DND-41 (cell line): ENCODE measurements around the gene MPV17L2.

Experiments used
- ATAC-seq: fragments of 200-7000 bp; cut with Tn5 transposase; 3 replicates; pipeline ENCODE4 v1.9.1; 2021; ENCODE audit warnings: low read depth; ENCODE audit not compliant: insufficient read depth
- DNase-seq: peaks from one replicate; pipeline ENCODE4 v3.0.0-alpha.2; 2020
- H2AFZ ChIP-seq: 2 replicates; pipeline ENCODE4 v1.6.0; 2012; ENCODE audit warnings: low read depth, low read length
- H3K27ac ChIP-seq: 2 replicates; pipeline ENCODE4 v1.5.1; 2012; ENCODE audit warnings: low read length, inconsistent platforms
- H3K27me3 ChIP-seq: fragments of 200-600 bp; sonication (generic); 2 replicates; pipeline ENCODE4 v1.6.0; 2012; ENCODE audit warnings: low read length, mild to moderate bottlenecking, inconsistent platforms; ENCODE audit not compliant: insufficient read depth, poor library complexity
- H3K36me3 ChIP-seq: 2 replicates; pipeline ENCODE4 v1.5.1; 2012; ENCODE audit warnings: low read length, inconsistent platforms; ENCODE audit not compliant: insufficient read depth
- H3K4me1 ChIP-seq: 2 replicates; pipeline ENCODE4 v1.5.1; 2012; ENCODE audit warnings: mild to moderate bottlenecking, low read length; ENCODE audit not compliant: insufficient read depth
- H3K4me2 ChIP-seq: 2 replicates; pipeline ENCODE4 v1.6.0; 2012; ENCODE audit warnings: mild to moderate bottlenecking, moderate library complexity, low read length, inconsistent platforms; ENCODE audit not compliant: insufficient read depth
- H3K4me3 ChIP-seq, 2 experiments: fragments of 200-600 bp in 1 of 2; shearing (Covaris generic) in 1 of 2; 2 replicates each; pipeline ENCODE4 v1.5.1; 2012 to 2016; ENCODE audit warnings: inconsistent platforms in 2 of 2, low read length in 2 of 2, mild to moderate bottlenecking in 2 of 2, low read depth in 1 of 2, moderate library complexity in 1 of 2
- H3K79me2 ChIP-seq: 2 replicates; pipeline ENCODE4 v1.6.0; 2012; ENCODE audit warnings: low read length, inconsistent platforms; ENCODE audit not compliant: insufficient read depth
- H3K9ac ChIP-seq: 2 replicates; pipeline ENCODE4 v1.6.0; 2012; ENCODE audit warnings: low read depth, mild to moderate bottlenecking, inconsistent platforms, low read length, moderate library complexity
- H3K9me3 ChIP-seq: 2 replicates; pipeline ENCODE4 v1.5.1; 2012; ENCODE audit warnings: low read length, moderate library complexity, mild to moderate bottlenecking, inconsistent platforms; ENCODE audit not compliant: insufficient read depth, severe bottlenecking
- H4K20me1 ChIP-seq: 2 replicates; pipeline ENCODE4 v1.6.0; 2012; ENCODE audit warnings: low read length; ENCODE audit not compliant: insufficient read depth
- CTCF ChIP-seq: IDR thresholded peaks from 2 replicates; pipeline ENCODE4 v1.5.1; 2012; ENCODE audit warnings: borderline replicate concordance, low read length, moderate library complexity, mild to moderate bottlenecking; ENCODE audit not compliant: poor library complexity, severe bottlenecking; ENCODE audit errors: extremely low read depth
- EZH2 ChIP-seq: IDR thresholded peaks from 3 replicates; pipeline ENCODE4 v1.6.1; 2012; ENCODE audit warnings: borderline replicate concordance, low read depth, mild to moderate bottlenecking, moderate library complexity, low read length, inconsistent platforms; ENCODE audit not compliant: severe bottlenecking

The MPV17L2 gene

DNA sequence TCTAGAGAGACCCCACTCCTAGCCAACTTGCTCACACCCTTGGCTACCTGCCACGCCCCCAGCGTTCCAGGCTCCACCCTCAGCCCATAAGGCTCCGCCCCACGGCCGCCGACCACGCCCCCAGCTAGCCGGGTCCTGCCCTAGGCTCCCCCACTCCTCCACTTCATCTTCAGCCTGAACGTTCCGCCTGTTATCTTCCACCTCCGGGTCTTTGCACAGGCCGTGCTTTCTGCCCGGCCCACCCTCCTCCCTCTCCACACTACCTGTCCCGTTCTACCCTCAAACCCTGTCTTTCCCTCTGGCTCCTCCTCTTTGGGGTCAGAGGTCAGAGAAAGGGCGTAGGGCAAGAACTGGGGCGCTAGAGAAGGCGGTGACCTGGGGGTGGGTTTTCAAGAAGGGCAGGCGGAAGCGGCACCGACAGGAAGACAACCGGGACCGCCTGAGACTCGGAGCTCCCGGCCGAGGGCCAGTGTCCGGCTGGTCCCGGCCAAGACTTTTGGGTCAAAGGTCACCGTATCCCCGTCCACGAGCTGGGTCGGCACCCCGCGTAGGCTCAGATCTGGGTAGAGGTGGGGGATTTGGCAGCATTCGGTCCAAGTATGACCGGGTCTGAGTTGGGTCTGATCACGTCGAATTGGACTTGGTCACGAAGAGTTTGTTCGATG lies 31.0 kb downstream of the MPV17L2 start:
- Histone ChIP-seq H3K4me1 (no peaks in the 10 kb centered on the region), H2AFZ (no peak overlapping the region), H3K27me3 (no peaks in the 10 kb centered on the region), H3K9me3 (no peaks in the 10 kb centered on the region), H3K4me3 (no peak overlapping the region), H3K27ac (no peak overlapping the region), H3K4me2 (no peak overlapping the region), H3K79me2 (no peaks in the 10 kb centered on the region), H3K36me3 (no peaks in the 10 kb centered on the region), H4K20me1 (0 out of 2 replicates have a peak, but pooled peaks cover 10% of the 10 kb centered on the region), H3K9ac (no peak overlapping the region)
- TF ChIP-seq CTCF (no peak), EZH2 (no peak)
- DNase-seq (peak; percentile 33), ATAC-seq (no peak)

DNA sequence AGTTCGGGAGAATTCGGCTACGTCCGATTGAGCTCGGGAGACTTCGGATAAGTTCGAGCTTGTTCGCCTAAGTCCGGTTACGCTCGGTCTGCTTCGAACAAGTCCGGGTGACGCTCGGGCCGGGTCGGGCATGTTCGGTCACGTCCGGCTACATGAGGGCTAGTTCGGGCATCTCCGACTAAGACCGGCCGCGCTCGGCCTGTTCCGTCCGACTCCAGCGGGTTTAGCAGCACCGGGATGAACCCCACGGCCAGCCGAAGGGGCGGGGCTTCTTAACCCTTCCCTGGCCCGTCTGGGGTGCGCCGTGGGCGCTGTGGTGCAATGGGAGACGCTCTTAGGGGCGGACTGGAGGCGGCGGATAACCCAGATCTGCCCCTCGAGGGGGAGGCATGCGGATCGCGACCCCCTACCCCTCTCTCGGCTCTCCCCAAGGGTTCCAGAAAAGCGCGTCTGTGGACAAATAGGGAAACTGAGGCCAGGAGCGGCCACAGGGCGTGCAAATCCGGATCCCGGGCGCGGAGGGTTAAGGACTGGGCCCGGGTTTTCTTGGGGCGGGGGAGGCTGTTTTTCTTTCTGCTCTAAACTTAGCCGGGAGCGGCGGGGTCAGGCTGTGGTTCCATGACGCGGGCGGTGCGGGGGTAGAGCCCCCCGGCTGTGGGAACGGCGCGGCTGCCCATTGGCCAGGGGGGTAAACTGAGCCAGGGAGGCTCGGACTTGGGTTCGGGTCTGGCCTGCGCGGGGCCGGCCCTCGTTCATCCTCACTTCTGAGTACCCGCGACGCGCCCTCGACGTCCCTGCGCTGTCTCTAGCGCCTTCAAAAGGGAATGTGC lies 31.7 kb downstream of the MPV17L2 start:
- Histone ChIP-seq H3K27me3 (no peaks in the 10 kb centered on the region), H3K4me2 (no peak overlapping the region), H4K20me1 (0 out of 2 replicates have a peak, but pooled peaks cover 10% of the 10 kb centered on the region), H3K9ac (no peak overlapping the region), H3K36me3 (no peaks in the 10 kb centered on the region), H3K4me1 (no peaks in the 10 kb centered on the region), H2AFZ (no peak overlapping the region), H3K27ac (no peak overlapping the region), H3K9me3 (no peaks in the 10 kb centered on the region), H3K79me2 (no peaks in the 10 kb centered on the region), H3K4me3 (no peak overlapping the region)
- DNase-seq (no peak), ATAC-seq (no peak)
- TF ChIP-seq EZH2 (no peak), CTCF (no peak)

DNA sequence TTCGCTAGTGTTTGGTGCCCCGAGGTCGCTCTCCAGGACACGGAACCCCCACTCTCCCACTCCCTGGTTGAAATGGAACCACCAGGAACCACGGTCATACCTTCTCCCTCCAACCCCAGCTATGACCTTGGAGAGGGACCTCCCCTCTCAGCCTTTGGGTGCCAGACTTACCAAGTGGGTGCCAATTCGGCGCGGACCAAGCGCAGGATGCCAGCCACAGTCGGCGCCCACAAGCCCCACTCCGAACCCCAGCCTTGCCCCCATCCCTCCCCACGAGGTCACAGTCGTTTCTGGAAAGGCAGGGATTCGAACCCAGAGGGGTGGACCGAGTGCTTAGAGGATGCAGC lies 32.3 kb downstream of the MPV17L2 start:
- H3K27ac ChIP-seq = no peak overlapping the region
- H3K79me2 ChIP-seq = no peaks in the 10 kb centered on the region
- 0 out of 2 replicates have a peak, but pooled peaks cover 10% of the 10 kb centered on the region for H4K20me1 ChIP-seq
- no peaks in the 10 kb centered on the region for H3K4me1 ChIP-seq
- TF ChIP-seq CTCF = no peak
- no peak for TF ChIP-seq EZH2
- H3K27me3 ChIP-seq = no peaks in the 10 kb centered on the region
- no peak overlapping the region for H3K4me2 ChIP-seq
- no peak overlapping the region for H3K9ac ChIP-seq
- no peak for ATAC-seq
- no peak overlapping the region for H3K4me3 ChIP-seq
- H2AFZ ChIP-seq = no peak overlapping the region
- no peak for DNase-seq
- H3K36me3 ChIP-seq = no peaks in the 10 kb centered on the region
- H3K9me3 ChIP-seq = no peaks in the 10 kb centered on the region
